H1 (cell line): ENCODE data around the gene DUSP10. TPM values are rescaled to one million over a fixed set of nuclear protein-coding genes. Genes with fewer than 3 reads are reported as not detected.

Experiments used
- CEBPB ChIP-seq: IDR thresholded peaks from 2 replicates; pipeline ENCODE4 v1.6.1; 2012; ENCODE audit warnings: low read depth, low read length
- POLR2AphosphoS5 ChIP-seq: IDR thresholded peaks from 2 replicates; pipeline ENCODE4 v1.6.1; 2011; ENCODE audit warnings: low read depth, low read length
- POU5F1 ChIP-seq: IDR thresholded peaks from 2 replicates; pipeline ENCODE4 v1.6.1; 2011; ENCODE audit warnings: low read depth, mild to moderate bottlenecking, low read length, moderate library complexity
- RAD21 ChIP-seq, 2 experiments: IDR thresholded peaks in 1 of 2; conservative IDR thresholded peaks in 1 of 2; 2 replicates each; pipeline ENCODE4 v1.6.1; 2011; ENCODE audit warnings: low read depth in 2 of 2, low read length in 2 of 2, improper control_type of control experiment in 1 of 2, inconsistent platforms in 1 of 2, mild to moderate bottlenecking in 1 of 2, moderate library complexity in 1 of 2
- SIN3A ChIP-seq, 2 experiments: IDR thresholded peaks in 1 of 2; conservative IDR thresholded peaks in 1 of 2; 2 replicates each; pipeline ENCODE4 v1.6.1; 2011 to 2012; ENCODE audit warnings: low read length in 2 of 2, improper control_type of control experiment in 1 of 2, low read depth in 1 of 2, mild to moderate bottlenecking in 1 of 2
- SIX5 ChIP-seq: IDR thresholded peaks from 2 replicates; pipeline ENCODE4 v1.6.1; 2011; ENCODE audit warnings: mild to moderate bottlenecking, low read depth, low read length
- SUZ12 ChIP-seq: fragments of 200-600 bp; sonication (generic); IDR thresholded peaks from 2 replicates; pipeline ENCODE4 v1.6.1; 2012; ENCODE audit warnings: mild to moderate bottlenecking, inconsistent platforms, low read length, moderate library complexity, mixed read lengths
- TCF12 ChIP-seq: IDR thresholded peaks from 2 replicates; pipeline ENCODE4 v1.6.1; 2011; ENCODE audit warnings: low read depth, mild to moderate bottlenecking, low read length
- polyA plus RNA-seq, 7 experiments: library from polyadenylated mRNA; depleted of rRNA in 3 of 7; stranded (reverse) in 5 of 7; unstranded in 2 of 7; fragments of >200 nt in 5 of 7; fragments of 200-250 nt in 2 of 7; gene quantifications; 1 replicate in 5 of 7; 2 replicates in 1 of 7; 4 replicates in 1 of 7; pipeline versions ENCODE4 v1.2.1 to v1.2.3, GENCODE V29; 2011 to 2013; ENCODE audit warnings: missing spikeins in 2 of 7, mixed read lengths in 2 of 7
- total RNA-seq: library from RNA; stranded (reverse); fragmentation: NEBNext Ultra II Directional; extraction: Animal tissue kit (Norgen Biotek cat#: 25700); gene quantifications from 2 replicates; pipeline ENCODE4 v1.2.1, GENCODE V29; 2021

Gene DUSP10
- total and polyA plus RNA-seq, 2 of the 8 experiments (the other 6 are each of a cell fraction or from before 2014, with no cell fraction given): 1.2 TPM

DNA sequence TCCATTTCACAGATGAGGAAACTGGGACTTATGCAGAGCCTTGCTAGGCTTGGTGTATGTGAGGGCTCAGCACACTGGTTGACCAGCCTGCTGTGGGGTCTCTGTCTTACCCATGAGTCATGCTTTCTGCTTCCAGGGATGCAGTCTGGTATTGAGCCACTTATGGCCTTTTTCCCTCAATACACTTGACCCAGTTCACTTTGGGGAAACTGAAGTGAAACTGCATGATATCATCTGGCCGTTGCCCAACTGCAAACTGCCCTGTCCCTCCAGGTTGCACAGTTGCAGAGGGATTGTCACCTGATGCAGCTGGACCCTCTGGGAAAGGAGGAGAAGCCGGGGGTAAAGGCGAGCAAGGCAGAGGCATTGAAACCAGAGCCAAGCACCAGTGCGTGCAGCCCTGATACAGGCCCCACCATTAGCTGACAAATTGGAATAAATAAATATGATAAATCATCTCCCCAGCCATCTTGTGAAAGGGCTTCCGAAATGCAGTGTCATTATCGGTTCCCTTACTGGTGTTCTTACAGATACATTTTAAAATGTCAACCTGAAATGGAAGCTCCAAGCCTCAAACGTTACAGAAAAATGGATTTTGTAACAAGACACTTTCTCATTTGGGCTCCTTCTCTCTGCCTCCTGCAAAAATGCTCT is 39.3 kb upstream of the DUSP10 start (continued):
- no peak for TF ChIP-seq TCF12
- TF ChIP-seq SIX5: no peak
- no peak for TF ChIP-seq SIN3A (conservative IDR thresholded peaks at IDR 0.05 in 1 of 2, IDR thresholded peaks at IDR 0.05 in 1 of 2; ENCODE audit: low read depth in 1 of 2, low read length in 2 of 2)
- TF ChIP-seq POLR2AphosphoS5: no peak
- no peak for TF ChIP-seq CEBPB
- TF ChIP-seq RAD21 (IDR thresholded peaks at IDR 0.05 in 1 of 2, conservative IDR thresholded peaks at IDR 0.05 in 1 of 2; ENCODE audit: low read depth in 2 of 2, low read length in 2 of 2): no peak
- TF ChIP-seq SUZ12: no peak
- TF ChIP-seq POU5F1: no peak
